22Rv1 (cell line): ENCODE measurements around the gene TSPAN18.

Source experiments
- ZFX ChIP-seq: fragments of 450-650 bp; IDR thresholded peaks from 2 replicates; pipeline ENCODE4 v1.6.1; 2017; ENCODE audit warnings: antibody characterized with exemption, borderline replicate concordance
- TF ChIP-seq, protein P1 (sequence below): fragments of 450-650 bp; IDR thresholded peaks from 2 replicates; pipeline ENCODE4 v1.5.1; 2017; ENCODE audit warnings: mild to moderate bottlenecking

DNA sequence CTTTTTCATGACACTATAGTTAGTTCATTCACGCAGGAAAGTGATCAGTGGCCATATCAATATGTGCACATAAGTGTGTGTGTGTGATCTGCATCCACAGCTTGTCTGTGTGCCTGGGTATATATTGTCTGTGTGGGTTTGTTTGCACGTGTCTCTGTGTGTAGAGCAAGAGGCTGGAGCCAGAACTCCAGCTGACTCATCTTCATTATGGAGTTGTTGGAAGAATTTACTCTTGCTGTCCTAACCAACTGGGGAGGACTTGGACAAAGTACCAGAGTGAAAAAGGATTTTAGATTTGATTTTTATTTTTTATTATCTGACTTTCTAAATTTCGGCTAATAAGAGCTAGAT is 160.0 kb downstream of the TSPAN18 start:
- TF ChIP-seq, protein P1, sequence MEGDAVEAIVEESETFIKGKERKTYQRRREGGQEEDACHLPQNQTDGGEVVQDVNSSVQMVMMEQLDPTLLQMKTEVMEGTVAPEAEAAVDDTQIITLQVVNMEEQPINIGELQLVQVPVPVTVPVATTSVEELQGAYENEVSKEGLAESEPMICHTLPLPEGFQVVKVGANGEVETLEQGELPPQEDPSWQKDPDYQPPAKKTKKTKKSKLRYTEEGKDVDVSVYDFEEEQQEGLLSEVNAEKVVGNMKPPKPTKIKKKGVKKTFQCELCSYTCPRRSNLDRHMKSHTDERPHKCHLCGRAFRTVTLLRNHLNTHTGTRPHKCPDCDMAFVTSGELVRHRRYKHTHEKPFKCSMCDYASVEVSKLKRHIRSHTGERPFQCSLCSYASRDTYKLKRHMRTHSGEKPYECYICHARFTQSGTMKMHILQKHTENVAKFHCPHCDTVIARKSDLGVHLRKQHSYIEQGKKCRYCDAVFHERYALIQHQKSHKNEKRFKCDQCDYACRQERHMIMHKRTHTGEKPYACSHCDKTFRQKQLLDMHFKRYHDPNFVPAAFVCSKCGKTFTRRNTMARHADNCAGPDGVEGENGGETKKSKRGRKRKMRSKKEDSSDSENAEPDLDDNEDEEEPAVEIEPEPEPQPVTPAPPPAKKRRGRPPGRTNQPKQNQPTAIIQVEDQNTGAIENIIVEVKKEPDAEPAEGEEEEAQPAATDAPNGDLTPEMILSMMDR: no peak
- TF ChIP-seq ZFX: no peak
